HEK293 (cell line): ENCODE data around the gene STX3.
"Not testable (repeated sequence)": the region's sequence is repeated elsewhere in the genome, so short reads cannot be mapped to it uniquely, and the experiment has no call there.

Experiments
- CTCF ChIA-PET: fragments of 350-600 bp; formaldehyde crosslinking; extraction: SDS; loops from one replicate; lab custom pipeline; 2021; ENCODE audit warnings: antibody characterized with exemption; lab: Yijun Ruan, JAX
- POLR2A ChIA-PET: fragments of 300-600 bp; formaldehyde crosslinking; extraction: SDS; loops from one replicate; lab custom pipeline; 2020; ENCODE audit warnings: antibody characterized with exemption, inconsistent platforms; lab: Yijun Ruan, JAX
- H3K27ac ChIP-seq: fragments of 200-500 bp; sonication (Bioruptor generic); 2 replicates; pipeline ENCODE4 v1.5.1; 2014; ENCODE audit warnings: low read depth, low read length, control low read depth, inconsistent platforms; ENCODE audit errors: extremely low read depth
- H3K36me3 ChIP-seq, 2 experiments: fragments of 200-500 bp in 1 of 2; sonication (Bioruptor generic) in 1 of 2; 1 replicate in 1 of 2; 2 replicates in 1 of 2; pipeline ENCODE4 v1.5.1; 2014 to 2017; ENCODE audit warnings: inconsistent platforms in 2 of 2, low read length in 2 of 2; ENCODE audit not compliant: control insufficient read depth in 2 of 2, insufficient read depth in 1 of 2
- H3K4me1 ChIP-seq: fragments of 200-500 bp; sonication (Bioruptor generic); 2 replicates; pipeline ENCODE4 v1.5.1; 2014; ENCODE audit warnings: mild to moderate bottlenecking, low read length, inconsistent platforms; ENCODE audit not compliant: control insufficient read depth, insufficient read depth
- H3K4me3 ChIP-seq: 2 replicates; pipeline ENCODE4 v1.5.1; 2011; ENCODE audit warnings: low read depth, mild to moderate bottlenecking, control low read depth, low read length, moderate library complexity
- H3K9me3 ChIP-seq: fragments of 200-500 bp; sonication (Bioruptor generic); 2 replicates; pipeline ENCODE4 v1.5.1; 2014; ENCODE audit warnings: low read depth, low read length, inconsistent platforms; ENCODE audit not compliant: control insufficient read depth, insufficient read depth
- BCL11B ChIP-seq: fragments of 450-650 bp; formaldehyde crosslinking; IDR thresholded peaks from 2 replicates; pipeline ENCODE4 v1.5.1; 2016; ENCODE audit warnings: low read depth, missing biosample characterization, missing genetic modification characterization
- EGR2 ChIP-seq: fragments of 450-650 bp; formaldehyde crosslinking; IDR thresholded peaks from 2 replicates; pipeline ENCODE4 v1.5.1; 2016; ENCODE audit warnings: low read depth, missing biosample characterization, missing genetic modification characterization
- KLF17 ChIP-seq: fragments of 450-650 bp; formaldehyde crosslinking; IDR thresholded peaks from 2 replicates; pipeline ENCODE4 v1.5.1; 2016; ENCODE audit warnings: missing biosample characterization, missing genetic modification characterization
- OSR2 ChIP-seq: fragments of 450-650 bp; formaldehyde crosslinking; IDR thresholded peaks from 2 replicates; pipeline ENCODE4 v1.5.1; 2016; ENCODE audit warnings: missing biosample characterization, missing genetic modification characterization
- PATZ1 ChIP-seq: fragments of 450-650 bp; formaldehyde crosslinking; IDR thresholded peaks from 2 replicates; pipeline ENCODE4 v1.5.1; 2016; ENCODE audit warnings: missing biosample characterization, missing genetic modification characterization
- SP3 ChIP-seq: fragments of 450-650 bp; formaldehyde crosslinking; IDR thresholded peaks from 2 replicates; pipeline ENCODE4 v1.5.1; 2016; ENCODE audit warnings: missing biosample characterization, missing genetic modification characterization
- ZBTB20 ChIP-seq: fragments of 450-650 bp; formaldehyde crosslinking; IDR thresholded peaks from 2 replicates; pipeline ENCODE4 v1.5.1; 2016; ENCODE audit warnings: missing biosample characterization, missing genetic modification characterization
- ZBTB48 ChIP-seq: fragments of 450-650 bp; formaldehyde crosslinking; IDR thresholded peaks from 2 replicates; pipeline ENCODE4 v1.5.1; 2016; ENCODE audit warnings: missing biosample characterization, missing genetic modification characterization
- ZFHX2 ChIP-seq: fragments of 450-650 bp; formaldehyde crosslinking; conservative IDR thresholded peaks from 2 replicates; pipeline ENCODE4 v1.5.1; 2016; ENCODE audit warnings: missing biosample characterization, missing genetic modification characterization
- ZNF114 ChIP-seq: fragments of 450-650 bp; formaldehyde crosslinking; IDR thresholded peaks from 2 replicates; pipeline ENCODE4 v1.5.0; 2017; ENCODE audit warnings: missing biosample characterization, missing genetic modification characterization
- ZNF138 ChIP-seq: fragments of 450-650 bp; formaldehyde crosslinking; IDR thresholded peaks from 2 replicates; pipeline ENCODE4 v1.5.1; 2016; ENCODE audit warnings: missing biosample characterization, missing genetic modification characterization, borderline replicate concordance
- ZNF169 ChIP-seq: fragments of 450-650 bp; formaldehyde crosslinking; IDR thresholded peaks from 2 replicates; pipeline ENCODE4 v1.5.1; 2016; ENCODE audit warnings: missing biosample characterization, missing genetic modification characterization
- ZNF2 ChIP-seq: fragments of 450-650 bp; formaldehyde crosslinking; IDR thresholded peaks from 2 replicates; pipeline ENCODE4 v1.5.1; 2016; ENCODE audit warnings: missing biosample characterization, missing genetic modification characterization
- ZNF23 ChIP-seq: fragments of 450-650 bp; formaldehyde crosslinking; IDR thresholded peaks from 2 replicates; pipeline ENCODE4 v1.5.1; 2016; ENCODE audit warnings: missing biosample characterization, missing genetic modification characterization, borderline replicate concordance
- ZNF24 ChIP-seq: fragments of 450-650 bp; formaldehyde crosslinking; IDR thresholded peaks from 2 replicates; pipeline ENCODE4 v1.5.1; 2016; ENCODE audit warnings: missing biosample characterization, missing genetic modification characterization
- ZNF350 ChIP-seq: fragments of 450-650 bp; formaldehyde crosslinking; IDR thresholded peaks from 2 replicates; pipeline ENCODE4 v1.5.0; 2017; ENCODE audit warnings: missing biosample characterization, mild to moderate bottlenecking, missing genetic modification characterization
- ZNF555 ChIP-seq: fragments of 450-650 bp; formaldehyde crosslinking; conservative IDR thresholded peaks from 2 replicates; pipeline ENCODE4 v1.5.1; 2017; ENCODE audit warnings: missing biosample characterization, mild to moderate bottlenecking, missing genetic modification characterization, inconsistent platforms
- ZNF623 ChIP-seq: fragments of 450-650 bp; formaldehyde crosslinking; IDR thresholded peaks from 2 replicates; pipeline ENCODE4 v1.5.1; 2016; ENCODE audit warnings: missing biosample characterization, missing genetic modification characterization
- ZNF626 ChIP-seq: fragments of 450-650 bp; sonication (Bioruptor Pico); formaldehyde crosslinking; IDR thresholded peaks from 2 replicates; pipeline ENCODE4 v1.5.1; 2018; ENCODE audit warnings: missing biosample characterization, missing genetic modification characterization, inconsistent platforms
- TF ChIP-seq, protein P1 (sequence below): fragments of 450-650 bp; formaldehyde crosslinking; IDR thresholded peaks from 2 replicates; pipeline ENCODE4 v1.5.1; 2016; ENCODE audit warnings: missing biosample characterization, missing genetic modification characterization, low read depth

STX3 gene

DNA sequence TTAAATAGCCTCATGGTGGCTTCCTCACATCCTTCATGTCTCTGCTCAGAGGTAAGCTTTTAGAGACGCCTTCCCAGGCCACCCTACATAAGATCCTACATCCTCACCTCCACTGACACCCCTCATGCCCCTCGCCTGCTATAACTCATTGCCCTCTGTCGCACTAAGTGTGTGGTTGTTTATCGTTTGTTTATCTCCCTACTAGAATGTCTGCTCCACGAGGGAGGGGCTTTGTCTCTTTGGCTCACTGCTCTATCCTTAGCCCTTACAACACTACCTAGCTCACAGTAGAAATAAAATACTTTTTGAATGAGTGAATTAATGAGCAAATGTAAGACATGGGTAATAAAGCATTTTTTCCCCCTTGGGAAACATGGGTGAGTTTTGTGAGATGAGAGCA, 91.4 kb downstream of the STX3 start:
- H3K27ac ChIP-seq: no peak overlapping the region
- H3K4me1 ChIP-seq: no peaks in the 10 kb centered on the region
- H3K4me3 ChIP-seq: no peak overlapping the region
- CTCF ChIA-PET: interaction anchor here (0.6 kb wide), 1 partner anchor 9 kb away, joined by 3 read pairs; no protein-coding TSS in a partner anchor
- POLR2A ChIA-PET: interaction anchor here (0.6 kb wide), 1 partner anchor 91 kb away, joined by 9 read pairs; no protein-coding TSS in a partner anchor
- TF ChIP-seq OSR2 (tag by site-specific recombination) (no peak), ZNF138 (tag by site-specific recombination) (no peak), PATZ1 (tag by site-specific recombination) (no peak), ZNF169 (tag by site-specific recombination) (no peak), BCL11B (tag by site-specific recombination) (no peak), SP3 (no peak)
- no peaks in the 10 kb centered on the region for H3K9me3 ChIP-seq
- H3K36me3 ChIP-seq: no peaks in the 10 kb centered on the region

DNA sequence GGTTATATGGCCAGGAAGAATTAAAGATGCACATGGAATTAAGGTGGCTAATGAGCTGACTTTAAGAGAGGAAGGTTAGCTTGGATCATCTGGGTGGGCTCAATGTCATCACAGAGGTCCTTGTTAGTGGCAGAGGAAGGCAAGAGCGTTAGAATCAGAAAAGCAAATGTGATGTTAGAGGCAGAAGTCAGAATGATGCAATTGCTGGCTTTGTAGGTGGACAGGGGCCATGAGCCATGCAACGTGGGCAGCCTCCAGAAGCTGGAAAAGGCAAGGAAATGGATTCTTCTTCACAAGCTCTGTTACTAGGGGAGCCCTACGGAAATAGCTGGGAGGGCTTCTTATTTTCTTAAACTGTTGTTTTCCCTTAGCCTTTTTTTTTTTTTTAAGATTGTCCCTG, 92.5 kb downstream of the STX3 start:
- POLR2A ChIA-PET: no interaction called here
- CTCF ChIA-PET: no interaction called here

DNA sequence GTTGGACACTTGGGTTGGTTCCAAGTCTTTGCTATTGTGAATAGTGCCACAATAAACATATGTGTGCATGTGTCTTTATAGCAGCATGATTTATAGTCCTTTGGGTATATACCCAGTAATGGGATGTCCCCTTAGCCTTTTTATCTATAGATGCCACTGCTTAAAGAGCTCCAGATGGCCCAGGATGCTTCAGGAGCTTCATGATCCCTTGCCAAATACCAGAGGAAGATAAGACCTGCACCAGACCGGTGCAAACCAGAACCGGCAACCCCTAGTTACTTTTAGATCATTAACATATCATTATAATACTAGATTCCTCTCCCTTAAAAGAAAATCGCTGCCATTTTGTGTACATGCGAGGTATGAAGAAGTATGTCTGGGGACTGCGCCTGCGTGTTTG, 93.3 kb downstream of the STX3 start:
- H3K4me3 ChIP-seq, CTCF ChIA-PET, H3K36me3 ChIP-seq, H3K9me3 ChIP-seq, H3K27ac ChIP-seq, POLR2A ChIA-PET, H3K4me1 ChIP-seq: not testable (repeated sequence)

More for the DNA sequence above, 92.5 kb downstream of the STX3 start:
- no peak overlapping the region for H3K27ac ChIP-seq
- H3K9me3 ChIP-seq: no peaks in the 10 kb centered on the region
- H3K4me1 ChIP-seq: no peaks in the 10 kb centered on the region
- no peak for TF ChIP-seq ZBTB20
- TF ChIP-seq, protein P1, sequence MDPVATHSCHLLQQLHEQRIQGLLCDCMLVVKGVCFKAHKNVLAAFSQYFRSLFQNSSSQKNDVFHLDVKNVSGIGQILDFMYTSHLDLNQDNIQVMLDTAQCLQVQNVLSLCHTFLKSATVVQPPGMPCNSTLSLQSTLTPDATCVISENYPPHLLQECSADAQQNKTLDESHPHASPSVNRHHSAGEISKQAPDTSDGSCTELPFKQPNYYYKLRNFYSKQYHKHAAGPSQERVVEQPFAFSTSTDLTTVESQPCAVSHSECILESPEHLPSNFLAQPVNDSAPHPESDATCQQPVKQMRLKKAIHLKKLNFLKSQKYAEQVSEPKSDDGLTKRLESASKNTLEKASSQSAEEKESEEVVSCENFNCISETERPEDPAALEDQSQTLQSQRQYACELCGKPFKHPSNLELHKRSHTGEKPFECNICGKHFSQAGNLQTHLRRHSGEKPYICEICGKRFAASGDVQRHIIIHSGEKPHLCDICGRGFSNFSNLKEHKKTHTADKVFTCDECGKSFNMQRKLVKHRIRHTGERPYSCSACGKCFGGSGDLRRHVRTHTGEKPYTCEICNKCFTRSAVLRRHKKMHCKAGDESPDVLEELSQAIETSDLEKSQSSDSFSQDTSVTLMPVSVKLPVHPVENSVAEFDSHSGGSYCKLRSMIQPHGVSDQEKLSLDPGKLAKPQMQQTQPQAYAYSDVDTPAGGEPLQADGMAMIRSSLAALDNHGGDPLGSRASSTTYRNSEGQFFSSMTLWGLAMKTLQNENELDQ (tag by site-specific recombination): no peak
- 0 out of 2 replicates have a peak, but pooled peaks have one; percentile 33 for TF ChIP-seq ZFHX2 (tag by site-specific recombination)
- no peak for TF ChIP-seq ZNF23 (tag by site-specific recombination)
- TF ChIP-seq ZBTB48: no peak
- TF ChIP-seq ZNF2 (tag by site-specific recombination): no peak
- no peak for TF ChIP-seq KLF17 (tag by site-specific recombination)
- TF ChIP-seq ZNF350: no peak
- no peak for TF ChIP-seq OSR2 (tag by site-specific recombination)
- TF ChIP-seq ZNF114 (tag by site-specific recombination): no peak
- no peak for TF ChIP-seq ZNF555 (tag by site-specific recombination)
- no peak for TF ChIP-seq ZNF623 (tag by site-specific recombination)
- no peak for TF ChIP-seq ZNF24 (tag by site-specific recombination)
- TF ChIP-seq EGR2: 0 out of 2 replicates have a peak, but pooled peaks have one; percentile 11
- TF ChIP-seq ZNF626 (tag by site-specific recombination): no peak
- H3K36me3 ChIP-seq: no peaks in the 10 kb centered on the region
- no peak overlapping the region for H3K4me3 ChIP-seq
